ENCODE data around the gene C1orf21.
"Not testable (repeated sequence)": the region's sequence is repeated elsewhere in the genome, so short reads cannot be mapped to it uniquely, and the experiment has no call there.

The C1orf21 gene

GRCh38 chr1:184608990-184609389 is 222.2 kb downstream of the C1orf21 start:
- no peak for DNase-seq

GRCh38 chr1:184610876-184611595 is 224.2 kb downstream of the C1orf21 start:
- DNase-seq: no peak

GRCh38 chr1:184612229-184612628 is 225.4 kb downstream of the C1orf21 start:
- not testable (repeated sequence) for DNase-seq

GRCh38 chr1:184614667-184615066 is 227.8 kb downstream of the C1orf21 start:
- DNase-seq: no peak

- DNase-seq: no peak
Observed at GRCh38 chr1:184615301-184615700, 228.5 kb downstream of the C1orf21 start.

- DNase-seq: no peak
Observed at GRCh38 chr1:184616504-184616903, 229.7 kb downstream of the C1orf21 start.

GRCh38 chr1:184617433-184618029 is 230.7 kb downstream of the C1orf21 start:
- DNase-seq: no peak

GRCh38 chr1:184618851-184619250 is 232.0 kb downstream of the C1orf21 start:
- DNase-seq: no peak

- no peak for DNase-seq
Observed at GRCh38 chr1:184620469-184620868, 233.6 kb downstream of the C1orf21 start.

- no peak for DNase-seq
Observed at GRCh38 chr1:184621260-184621659, 234.4 kb downstream of the C1orf21 start.

GRCh38 chr1:184622136-184622823 is 235.5 kb downstream of the C1orf21 start:
- DNase-seq: no peak

GRCh38 chr1:184623404-184623803 is 236.6 kb downstream of the C1orf21 start:
- DNase-seq: no peak

GRCh38 chr1:184624051-184624450 is 237.2 kb downstream of the C1orf21 start:
- DNase-seq: no peak

GRCh38 chr1:184624626-184625025 is 237.8 kb downstream of the C1orf21 start:
- no peak for DNase-seq

- no peak for DNase-seq
Observed at GRCh38 chr1:184625271-184625670, 238.4 kb downstream of the C1orf21 start.

GRCh38 chr1:184626076-184627006 is 239.5 kb downstream of the C1orf21 start:
- no peak for DNase-seq

GRCh38 chr1:184627007-184627341 is 240.1 kb downstream of the C1orf21 start:
- no peak for DNase-seq

GRCh38 chr1:184629266-184629665 is 242.4 kb downstream of the C1orf21 start:
- no peak for DNase-seq

GRCh38 chr1:184630679-184631060 is 243.8 kb downstream of the C1orf21 start:
- DNase-seq: no peak

- DNase-seq: no peak
Observed at GRCh38 chr1:184632415-184633175, 245.8 kb downstream of the C1orf21 start.

- no peak for DNase-seq
Observed at GRCh38 chr1:184633785-184634184, 247.0 kb downstream of the C1orf21 start.

GRCh38 chr1:184634296-184634695 is 247.5 kb downstream of the C1orf21 start:
- no peak for DNase-seq
